Measurements from ENCODE around the gene MBD3.

The MBD3 gene

GRCh38 chr19:1598777-1599459 is 6.3 kb upstream of the MBD3 start:
- DNase-seq (ENCODE audit: low read depth): no peak

- DNase-seq (ENCODE audit: low read depth): no peak
Observed at GRCh38 chr19:1593501-1593772, 772 bp upstream of the MBD3 start.

GRCh38 chr19:1592024-1592754 is 476 bp downstream of the MBD3 start:
- peak; percentile 85 for DNase-seq (ENCODE audit: low read depth)

- no peak for DNase-seq (ENCODE audit: low read depth)
Observed at GRCh38 chr19:1591421-1592023, 1.1 kb downstream of the MBD3 start.

GRCh38 chr19:1590641-1591397 is 1.8 kb downstream of the MBD3 start:
- DNase-seq (ENCODE audit: low read depth): peak; percentile 32

GRCh38 chr19:1587872-1588271 is 4.8 kb downstream of the MBD3 start:
- no peak for DNase-seq (ENCODE audit: low read depth)

- DNase-seq (ENCODE audit: low read depth): no peak
Observed at GRCh38 chr19:1585243-1585580, 7.5 kb downstream of the MBD3 start.

GRCh38 chr19:1584500-1585242 is 8.0 kb downstream of the MBD3 start:
- DNase-seq (ENCODE audit: low read depth): no peak

- no peak for DNase-seq (ENCODE audit: low read depth)
Observed at GRCh38 chr19:1582201-1582600, 10.5 kb downstream of the MBD3 start.

GRCh38 chr19:1580957-1581356 is 11.7 kb downstream of the MBD3 start:
- DNase-seq (ENCODE audit: low read depth): no peak

- no peak for DNase-seq (ENCODE audit: low read depth)
Observed at GRCh38 chr19:1580382-1580781, 12.3 kb downstream of the MBD3 start.

- no peak for DNase-seq (ENCODE audit: low read depth)
Observed at GRCh38 chr19:1579222-1579621, 13.4 kb downstream of the MBD3 start.

- no peak for DNase-seq (ENCODE audit: low read depth)
Observed at GRCh38 chr19:1577929-1578618, 14.6 kb downstream of the MBD3 start.

GRCh38 chr19:1577090-1577928 is 15.4 kb downstream of the MBD3 start:
- no peak for DNase-seq (ENCODE audit: low read depth)

- no peak for DNase-seq (ENCODE audit: low read depth)
Observed at GRCh38 chr19:1576242-1577089, 16.2 kb downstream of the MBD3 start.

- DNase-seq (ENCODE audit: low read depth): no peak
Observed at GRCh38 chr19:1575323-1576241, 17.1 kb downstream of the MBD3 start.

- no peak for DNase-seq (ENCODE audit: low read depth)
Observed at GRCh38 chr19:1574354-1575136, 18.1 kb downstream of the MBD3 start.

GRCh38 chr19:1572795-1573194 is 19.9 kb downstream of the MBD3 start:
- DNase-seq (ENCODE audit: low read depth): no peak
